Stimulated activated CD4-positive, alpha-beta T cell treated with anti-CD3 and anti-CD28 coated beads, Interleukin-4, amount 100 ng/mL, for 4 hours (primary cell): Measurements from ENCODE around the gene JMJD8.
"Not testable (repeated sequence)": the region's sequence is repeated elsewhere in the genome, so short reads cannot be mapped to it uniquely, and the experiment has no call there.

Experiments
- DNase-seq, 2 experiments: peaks; one replicate each; pipeline ENCODE4 v3.0.0-alpha.2; 2020

The JMJD8 gene

GRCh38 chr16:721765-722540 is 37.8 kb upstream of the JMJD8 start:
- DNase-seq, result no peak

- DNase-seq, result peak; percentile 59 to 79
These were observed 37.0 kb upstream of the JMJD8 start, which contains the start of gene ANTKMT for GRCh38 chr16:720990-721764. Gene ANTKMT (plus strand): TSS chr16:721146. CDS start chr16:721275, 129 bp downstream.

- peak; percentile 29 to 45 for DNase-seq
These were observed 36.4 kb upstream of the JMJD8 start for GRCh38 chr16:720447-720989.

- no peak for DNase-seq
These were observed 35.8 kb upstream of the JMJD8 start for GRCh38 chr16:719815-720446.

GRCh38 chr16:718922-719321 is 34.8 kb upstream of the JMJD8 start:
- DNase-seq, result no peak

GRCh38 chr16:718389-718788 is 34.3 kb upstream of the JMJD8 start:
- no peak for DNase-seq

- no peak for DNase-seq
These were observed 33.5 kb upstream of the JMJD8 start for GRCh38 chr16:717450-718245.

GRCh38 chr16:716768-717325 is 32.7 kb upstream of the JMJD8 start:
- no peak for DNase-seq

- DNase-seq, result no peak
These were observed 32.0 kb upstream of the JMJD8 start for GRCh38 chr16:716200-716568.

- no peak for DNase-seq
These were observed 31.5 kb upstream of the JMJD8 start for GRCh38 chr16:715477-716199.

- DNase-seq, result peak; percentile 82 to 95
These were observed 30.7 kb upstream of the JMJD8 start, which contains the start of gene METRN for GRCh38 chr16:714558-715476. Gene METRN (plus strand): TSS chr16:715118. CDS start chr16:715290, 172 bp downstream.

- DNase-seq, result no peak
These were observed 29.9 kb upstream of the JMJD8 start for GRCh38 chr16:714079-714478.

- DNase-seq, result not testable (repeated sequence)
These were observed 28.7 kb upstream of the JMJD8 start for GRCh38 chr16:712740-713250.

- DNase-seq, result peak; percentile 62 to 81
These were observed 27.6 kb upstream of the JMJD8 start for GRCh38 chr16:711548-712320.

GRCh38 chr16:711084-711483 is 26.9 kb upstream of the JMJD8 start:
- no peak for DNase-seq

- DNase-seq, result no peak
These were observed 26.5 kb upstream of the JMJD8 start for GRCh38 chr16:710500-711075.

GRCh38 chr16:709566-710499 is 25.7 kb upstream of the JMJD8 start:
- no peak for DNase-seq

- DNase-seq, result no peak
These were observed 24.8 kb upstream of the JMJD8 start for GRCh38 chr16:708959-709358.
